BE2C (cell line): Measurements from ENCODE around the gene ZFPM1.

Experiments used
- DNase-seq: peaks from one replicate; pipeline ENCODE4 v3.0.0-alpha.2; 2020
- H3K27me3 ChIP-seq: fragments of 250-450 bp; sonication (Bioruptor Pico); 2 replicates; pipeline ENCODE4 v1.5.1; 2020; ENCODE audit warnings: mild to moderate bottlenecking
- H3K36me3 ChIP-seq: fragments of 250-450 bp; sonication (Bioruptor Pico); 2 replicates; pipeline ENCODE4 v1.5.1; 2020; ENCODE audit warnings: mild to moderate bottlenecking
- H3K4me1 ChIP-seq: fragments of 250-450 bp; sonication (Bioruptor Pico); 2 replicates; pipeline ENCODE4 v1.5.1; 2020
- H3K4me3 ChIP-seq: 2 replicates; pipeline ENCODE4 v1.5.1; 2011; ENCODE audit warnings: low read depth, low read length
- H3K9me3 ChIP-seq: fragments of 250-450 bp; sonication (Bioruptor Pico); 2 replicates; pipeline ENCODE4 v1.5.1; 2020
- CTCF ChIP-seq: IDR thresholded peaks from 2 replicates; pipeline ENCODE4 v1.5.1; 2012; ENCODE audit warnings: mild to moderate bottlenecking, low read depth, low read length

The ZFPM1 gene

GRCh38 chr16:88444826-88445582, 8.1 kb upstream of the ZFPM1 start:
- Histone ChIP-seq H3K4me3 (no peak overlapping the region), H3K4me1 (peaks cover 12% of the 10 kb centered on the region), H3K27me3 (no peaks in the 10 kb centered on the region), H3K36me3 (no peaks in the 10 kb centered on the region), H3K9me3 (no peaks in the 10 kb centered on the region)
- DNase-seq = no peak
- TF ChIP-seq CTCF = no peak

- TF ChIP-seq CTCF = no peak
- Histone ChIP-seq H3K9me3 (no peaks in the 10 kb centered on the region), H3K36me3 (no peaks in the 10 kb centered on the region), H3K4me1 (peaks cover 12% of the 10 kb centered on the region), H3K4me3 (no peak overlapping the region), H3K27me3 (no peaks in the 10 kb centered on the region)
- DNase-seq = no peak
Measured at GRCh38 chr16:88445583-88445960, 7.5 kb upstream of the ZFPM1 start.

- Histone ChIP-seq H3K9me3 (no peaks in the 10 kb centered on the region), H3K36me3 (no peaks in the 10 kb centered on the region), H3K4me3 (no peak overlapping the region), H3K4me1 (peaks cover 12% of the 10 kb centered on the region), H3K27me3 (no peaks in the 10 kb centered on the region)
- TF ChIP-seq CTCF = no peak
- no peak for DNase-seq
Measured at GRCh38 chr16:88446061-88446460, 7.0 kb upstream of the ZFPM1 start.

- Histone ChIP-seq H3K36me3 (no peaks in the 10 kb centered on the region), H3K27me3 (no peaks in the 10 kb centered on the region), H3K9me3 (no peaks in the 10 kb centered on the region), H3K4me1 (peaks cover 12% of the 10 kb centered on the region), H3K4me3 (no peak overlapping the region)
- TF ChIP-seq CTCF = no peak
- no peak for DNase-seq
Measured at GRCh38 chr16:88446736-88447135, 6.3 kb upstream of the ZFPM1 start.

GRCh38 chr16:88447881-88448280, 5.2 kb upstream of the ZFPM1 start:
- no peaks in the 10 kb centered on the region for H3K36me3 ChIP-seq
- no peak for DNase-seq
- H3K4me1 ChIP-seq = peaks cover 15% of the 10 kb centered on the region
- no peaks in the 10 kb centered on the region for H3K27me3 ChIP-seq
- no peaks in the 10 kb centered on the region for H3K9me3 ChIP-seq
- TF ChIP-seq CTCF = no peak
- H3K4me3 ChIP-seq = no peak overlapping the region

- Histone ChIP-seq H3K9me3 (no peaks in the 10 kb centered on the region), H3K36me3 (no peaks in the 10 kb centered on the region), H3K4me3 (no peak overlapping the region), H3K27me3 (peaks cover under 1% of the 10 kb centered on the region), H3K4me1 (peaks cover 15% of the 10 kb centered on the region)
- no peak for TF ChIP-seq CTCF
- DNase-seq = peak; percentile 53
Measured at GRCh38 chr16:88448461-88449266, 4.4 kb upstream of the ZFPM1 start.
